Endometrium (tissue), 2 donors: Measurements from ENCODE around the gene RAPGEF1.
"Not testable (repeated sequence)": the region's sequence is repeated elsewhere in the genome, so short reads cannot be mapped to it uniquely, and the experiment has no call there.

Experiments
- FAIRE-seq: peaks from 2 replicates; lab custom pipeline; 2012; peaks lifted over from hg19 to GRCh38; lab: Jason Lieb, UNC
- donor health status: control.
- donor health status: control.

The RAPGEF1 gene

DNA sequence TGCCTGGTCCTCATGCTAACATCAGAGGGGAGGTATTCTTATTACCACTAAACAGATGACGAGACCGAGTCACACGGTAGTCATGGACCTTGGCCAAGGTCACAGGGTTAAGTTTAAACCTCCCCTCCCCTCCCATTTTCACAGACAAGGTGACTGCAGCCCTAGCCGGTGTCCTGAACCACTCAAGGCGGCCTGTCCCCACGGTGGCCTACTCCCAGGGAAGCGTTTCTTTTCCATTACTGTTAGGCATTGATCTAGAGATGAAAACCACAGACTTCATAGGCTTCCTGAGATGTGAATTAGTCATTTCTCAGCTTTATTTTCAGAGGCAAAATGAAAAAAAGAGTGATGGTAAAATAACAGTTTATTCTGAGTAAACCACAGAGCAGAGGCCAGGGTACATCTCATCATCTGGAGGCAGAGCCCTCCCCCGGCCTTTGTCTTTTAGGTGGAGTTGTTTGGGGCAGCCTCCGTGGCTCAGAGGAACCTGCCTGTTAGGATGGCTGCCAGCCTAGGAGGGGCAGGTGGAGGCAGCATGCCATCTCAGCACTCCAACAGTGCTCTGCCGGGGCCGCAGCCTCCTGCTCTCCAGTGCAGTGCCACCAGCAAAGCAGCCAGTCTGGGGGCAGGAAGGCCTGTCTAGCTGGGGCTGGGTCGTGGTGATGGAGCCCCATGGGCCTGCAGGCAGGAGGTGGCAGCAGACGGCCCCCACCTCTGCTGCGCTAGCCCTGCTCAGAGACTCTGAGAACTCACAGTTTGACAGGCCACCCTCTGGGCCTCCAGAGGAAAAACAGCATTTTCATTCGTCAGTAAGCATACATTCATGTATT, 71.2 kb downstream of the RAPGEF1 start:
- FAIRE-seq: no peak

DNA sequence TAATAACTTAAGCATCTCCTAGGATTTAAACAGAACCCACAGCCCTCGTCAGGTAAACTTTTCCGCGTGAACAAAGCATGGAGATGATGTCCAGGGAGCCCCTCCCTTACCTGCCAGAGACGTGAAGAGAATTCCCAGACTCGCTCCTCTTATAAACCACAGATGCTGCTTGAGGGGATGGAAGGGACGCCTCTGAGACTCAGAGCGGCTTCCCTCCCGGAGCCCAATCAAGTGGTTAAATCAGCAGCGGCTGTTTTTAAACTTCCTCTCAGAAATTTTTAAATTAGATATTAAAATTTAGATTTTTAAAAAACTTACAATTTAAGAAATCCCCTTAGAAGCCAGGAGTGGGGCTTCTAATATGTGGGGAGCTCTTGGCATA, 71.8 kb downstream of the RAPGEF1 start:
- FAIRE-seq: no peak

DNA sequence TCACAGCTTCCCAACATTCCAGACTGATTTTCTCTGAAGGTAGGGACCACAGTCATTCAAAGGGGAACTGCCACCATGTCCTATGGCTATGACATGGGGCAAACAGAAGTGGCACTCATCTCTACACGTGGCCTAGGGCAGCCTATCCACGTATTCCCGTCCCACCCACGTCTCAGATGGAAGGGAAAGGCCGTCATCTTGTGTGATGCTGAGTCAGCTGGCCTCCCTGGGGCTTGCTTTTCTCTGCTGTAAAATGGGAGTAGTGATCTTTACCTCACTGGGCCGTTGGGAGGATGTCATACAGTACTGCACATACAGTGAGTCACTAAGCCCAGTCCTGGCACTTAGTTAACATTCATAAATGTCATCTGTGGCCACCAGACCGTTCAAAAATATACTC, 72.3 kb downstream of the RAPGEF1 start:
- FAIRE-seq: no peak

DNA sequence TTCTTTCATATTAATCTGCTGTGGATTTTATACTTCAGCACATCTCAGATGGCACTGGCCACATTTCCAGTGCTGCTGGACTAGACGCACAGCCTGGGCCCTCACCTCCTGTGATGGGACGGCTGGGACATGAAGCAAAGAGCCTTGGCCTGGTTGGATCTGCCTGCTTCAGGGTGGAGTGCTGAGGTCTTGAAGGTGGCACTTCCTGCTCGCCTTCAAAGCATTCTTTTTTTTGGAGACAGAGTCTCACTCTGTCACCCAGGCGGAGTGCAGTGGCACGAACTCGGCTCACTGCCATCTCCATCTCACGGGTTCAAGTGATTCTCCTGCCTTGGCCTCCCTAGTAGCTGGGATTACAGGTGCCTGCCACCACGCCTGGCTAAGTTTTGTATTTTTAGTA, 73.1 kb downstream of the RAPGEF1 start:
- no peak for FAIRE-seq

DNA sequence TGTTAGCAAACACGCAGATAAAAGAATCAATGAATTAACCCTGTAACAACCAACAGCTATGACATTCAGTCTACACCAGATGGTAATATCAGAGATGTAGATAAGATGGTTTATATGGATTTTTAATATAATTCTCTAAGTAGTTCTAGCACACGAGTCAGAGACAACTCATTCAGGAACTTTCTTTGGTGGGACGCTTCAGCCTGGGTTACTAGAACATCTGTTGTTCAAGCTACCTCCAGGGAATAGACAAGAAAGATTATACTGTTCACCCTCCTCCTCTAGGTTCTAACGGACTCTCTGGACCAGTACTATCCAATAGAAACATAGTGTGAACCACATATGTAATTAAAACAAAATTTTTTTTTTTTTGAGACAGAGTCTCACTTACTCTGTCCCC, 73.8 kb downstream of the RAPGEF1 start:
- FAIRE-seq: no peak

DNA sequence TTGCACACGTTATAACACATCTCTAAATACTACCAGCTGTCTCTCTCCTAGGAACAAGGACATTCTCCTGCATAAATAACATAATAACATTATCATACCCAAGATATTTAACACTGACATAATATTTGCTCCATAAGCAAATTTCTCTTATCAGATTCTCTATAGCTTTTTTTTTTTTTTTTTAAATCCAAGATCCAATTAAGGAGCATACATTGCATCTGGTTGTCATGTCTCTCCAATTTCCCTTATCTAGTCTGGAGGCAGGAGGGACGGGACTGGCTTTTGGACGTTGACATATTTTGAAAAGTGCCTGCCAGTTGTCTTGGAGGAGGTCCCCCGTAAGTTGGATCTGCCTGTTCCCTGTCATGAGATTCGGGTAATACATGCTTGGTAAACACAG, 76.6 kb downstream of the RAPGEF1 start:
- no peak for FAIRE-seq

DNA sequence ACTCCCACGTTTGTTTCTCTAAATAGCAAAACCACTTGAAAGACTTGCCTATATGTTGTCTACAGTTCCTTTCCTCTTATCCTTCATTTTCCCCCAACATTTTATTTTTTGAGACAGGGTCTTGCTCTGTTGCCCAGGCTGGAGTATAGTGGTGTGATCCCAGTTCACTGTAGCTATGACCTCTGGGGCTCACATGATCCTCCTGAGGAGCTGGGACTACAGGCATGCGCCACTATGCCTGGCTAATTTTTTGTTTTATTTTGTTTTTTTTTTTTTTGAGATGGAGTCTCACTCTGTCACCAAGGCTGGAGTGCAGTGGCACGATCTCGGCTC, 77.6 kb downstream of the RAPGEF1 start:
- FAIRE-seq: not testable (repeated sequence)

DNA sequence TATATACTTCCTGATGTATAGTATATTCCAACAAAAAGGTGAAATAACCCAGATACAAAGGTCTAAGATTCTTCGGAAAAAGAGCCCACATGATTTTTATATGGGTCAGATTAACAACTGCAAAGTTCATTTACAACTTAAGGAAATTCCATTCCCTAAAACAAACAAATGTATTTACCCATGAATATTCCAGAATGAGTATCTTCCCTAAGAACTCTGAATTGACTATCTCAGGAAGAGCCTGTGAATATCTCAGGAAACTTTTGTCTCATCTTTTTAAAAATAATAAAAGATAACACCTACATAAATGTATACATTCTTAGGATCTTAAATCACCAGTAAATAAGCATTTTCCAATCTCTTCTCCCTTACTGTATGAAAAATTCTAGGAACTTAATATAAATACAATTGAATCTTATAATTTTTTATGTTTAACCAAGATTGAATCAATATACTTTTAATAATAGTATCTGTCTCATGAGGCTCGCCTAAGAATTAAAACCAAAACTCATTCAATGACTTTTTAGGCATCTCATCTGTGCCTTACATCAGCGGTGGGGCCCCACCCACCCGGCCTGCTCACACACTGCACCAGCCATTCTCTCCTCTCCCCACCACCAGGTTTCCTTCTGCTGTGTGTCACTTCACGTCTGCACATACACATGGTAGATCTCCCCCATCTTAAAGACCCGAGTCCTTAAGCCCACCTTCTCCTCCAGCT, 78.1 kb downstream of the RAPGEF1 start:
- no peak for FAIRE-seq

DNA sequence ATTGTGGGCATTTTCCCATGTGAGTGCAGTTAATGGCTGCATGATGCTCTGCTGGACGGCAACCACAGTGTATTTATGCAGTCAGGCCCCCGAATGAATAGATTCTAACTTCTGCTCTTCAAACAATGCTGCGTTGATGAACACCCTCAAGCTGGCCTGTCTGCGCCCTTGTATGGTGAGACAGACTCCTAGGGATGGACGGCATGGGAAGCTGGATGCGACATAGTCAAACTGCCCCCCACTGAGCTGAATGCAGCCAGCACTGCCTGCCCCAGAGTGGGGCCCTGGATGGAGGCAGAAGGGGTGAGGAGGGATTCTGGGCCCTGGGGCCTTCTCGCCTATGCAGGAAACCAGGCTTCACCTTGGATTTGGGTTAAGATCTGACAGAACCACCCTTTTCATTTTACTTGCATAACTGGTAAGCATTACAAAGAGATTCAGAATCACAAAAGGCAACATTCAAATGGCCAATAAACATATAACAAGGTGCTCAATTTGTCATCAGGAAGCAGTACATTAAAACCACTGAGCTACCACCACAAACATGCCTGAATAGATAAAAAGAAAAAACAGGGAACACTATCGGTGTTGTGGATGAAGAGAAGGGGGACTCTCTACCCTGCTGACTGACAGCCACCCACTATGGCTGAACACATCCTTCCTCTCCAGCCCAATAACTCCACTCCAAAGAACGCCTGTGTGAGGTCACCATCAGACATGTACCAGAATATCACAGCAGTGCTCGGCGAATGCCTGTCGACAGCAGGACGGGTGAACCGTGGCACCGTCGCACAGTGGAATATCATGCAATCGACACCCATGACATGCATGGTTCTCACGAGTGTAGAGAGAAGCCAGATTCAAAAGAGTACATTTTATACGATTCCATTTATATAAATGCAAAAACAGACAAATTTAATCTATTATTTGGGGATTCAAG, 79.1 kb downstream of the RAPGEF1 start:
- no peak for FAIRE-seq

DNA sequence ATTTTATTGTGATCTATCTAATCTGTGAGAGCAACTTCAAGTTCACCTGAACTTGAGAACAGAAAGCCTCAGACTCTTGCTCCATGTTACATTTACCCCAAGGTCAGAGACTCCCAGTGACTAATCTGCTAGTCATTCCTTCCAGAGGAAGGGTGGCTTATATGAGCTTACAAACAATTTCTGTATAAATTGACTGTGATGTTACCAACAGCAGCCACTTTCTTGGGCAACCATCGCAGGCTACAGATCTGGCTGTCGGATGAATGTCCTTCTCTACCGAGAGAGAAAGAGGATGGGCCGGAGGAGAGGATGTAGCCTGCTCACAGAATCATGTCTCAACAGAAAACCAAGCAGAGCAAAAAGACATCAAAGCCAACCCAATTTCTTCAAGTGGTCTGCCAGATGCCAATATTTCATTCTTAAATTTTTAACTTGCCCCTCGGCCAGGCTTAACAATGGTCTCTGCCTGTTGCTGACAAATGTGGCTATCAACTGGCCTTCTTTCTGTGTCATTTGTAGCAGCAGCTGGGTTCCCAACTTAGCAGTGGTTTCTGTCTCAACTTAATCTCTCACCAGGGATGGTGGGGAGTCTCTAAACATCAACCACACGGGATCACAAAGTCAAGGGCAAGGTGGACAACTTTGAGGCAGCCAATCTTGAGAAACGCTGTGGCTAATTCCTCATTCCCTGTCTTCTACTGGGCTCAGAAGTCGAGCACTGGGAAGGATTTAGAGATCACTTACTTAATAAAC, 81.3 kb downstream of the RAPGEF1 start:
- no peak for FAIRE-seq

DNA sequence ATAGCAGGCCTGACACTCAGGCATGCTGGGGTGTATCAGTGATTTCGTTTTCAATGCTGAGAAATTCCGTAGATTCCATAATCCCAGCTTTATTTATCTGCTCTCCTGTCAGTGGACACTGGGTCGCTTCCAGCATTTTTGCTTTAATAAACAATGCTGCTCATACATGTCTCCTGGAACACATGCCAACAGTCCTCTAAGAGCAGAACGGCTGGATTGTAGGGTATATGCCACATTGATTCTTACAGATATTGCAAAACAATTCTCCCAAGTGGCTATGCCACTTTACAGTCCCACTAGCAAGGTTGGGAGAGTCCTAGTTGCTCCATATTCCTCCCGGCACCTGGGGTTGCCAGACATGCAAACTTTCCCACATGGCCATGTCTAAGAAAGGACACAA, 81.9 kb downstream of the RAPGEF1 start:
- FAIRE-seq: no peak

DNA sequence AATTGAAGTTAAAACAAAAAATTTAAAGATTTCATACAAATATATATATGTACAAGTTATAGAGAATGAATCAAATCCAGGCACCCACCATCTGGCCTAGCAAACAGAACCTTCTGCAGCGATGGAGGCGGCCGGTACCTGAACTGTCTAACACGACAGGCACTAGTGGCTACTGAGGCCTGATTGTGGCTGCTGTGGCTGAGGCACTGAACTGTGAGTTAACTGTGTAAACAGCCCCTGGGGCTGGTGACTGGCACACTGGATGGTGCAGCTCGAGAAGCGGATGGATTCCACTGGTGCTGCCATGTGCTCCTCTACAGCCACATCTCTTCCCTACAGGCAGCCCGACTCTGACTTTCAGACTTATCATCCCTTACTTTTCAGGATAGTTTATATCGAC, 82.4 kb downstream of the RAPGEF1 start:
- no peak for FAIRE-seq

DNA sequence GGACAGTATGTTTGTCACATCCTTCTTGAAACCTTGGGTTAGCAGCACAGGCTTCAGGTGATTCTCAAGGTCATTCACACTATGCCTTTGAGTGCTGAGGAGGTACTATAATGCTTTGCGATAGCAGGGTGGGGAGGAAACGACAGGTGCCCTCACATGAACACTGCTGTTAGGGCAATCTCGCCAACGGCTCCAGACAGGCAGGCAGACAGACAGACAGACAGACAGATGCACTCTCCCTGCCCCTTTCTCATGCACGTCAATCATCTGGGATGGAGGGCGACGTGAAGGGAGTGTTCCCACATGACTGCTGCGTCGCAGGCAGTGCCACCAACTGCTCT, 82.9 kb downstream of the RAPGEF1 start:
- FAIRE-seq: no peak

DNA sequence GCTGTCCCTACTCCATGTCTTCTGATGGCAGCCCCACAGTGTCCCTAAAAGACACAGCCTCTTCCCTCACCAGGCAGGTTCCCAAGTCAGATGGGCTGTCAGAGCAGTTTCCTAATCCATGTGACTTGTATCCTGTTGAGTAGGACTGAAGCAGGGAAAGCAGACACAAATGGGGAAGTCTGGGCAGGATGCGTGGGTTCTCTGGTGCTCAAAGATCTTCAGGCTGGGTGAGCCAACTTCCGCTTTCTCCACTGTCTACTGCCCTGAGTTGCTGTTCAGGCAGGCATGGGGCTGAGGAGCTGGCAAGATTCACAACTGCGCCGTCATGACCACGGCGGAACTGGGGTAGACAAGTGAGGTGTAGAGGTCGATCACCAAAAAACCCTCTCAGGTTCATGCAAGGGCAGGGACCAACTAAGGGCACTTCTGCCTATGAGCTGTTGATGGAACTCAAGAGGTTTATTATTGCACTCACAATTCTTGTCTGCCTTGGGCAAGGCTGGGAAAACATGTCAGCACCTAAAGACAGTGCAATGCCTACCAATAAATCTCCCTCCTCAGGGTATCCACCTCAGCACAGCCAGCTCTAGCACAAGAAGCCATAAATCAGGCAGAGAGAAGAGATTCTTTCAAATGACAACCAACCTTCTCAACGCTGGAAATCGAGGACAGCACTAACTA, 83.4 kb downstream of the RAPGEF1 start:
- no peak for FAIRE-seq

DNA sequence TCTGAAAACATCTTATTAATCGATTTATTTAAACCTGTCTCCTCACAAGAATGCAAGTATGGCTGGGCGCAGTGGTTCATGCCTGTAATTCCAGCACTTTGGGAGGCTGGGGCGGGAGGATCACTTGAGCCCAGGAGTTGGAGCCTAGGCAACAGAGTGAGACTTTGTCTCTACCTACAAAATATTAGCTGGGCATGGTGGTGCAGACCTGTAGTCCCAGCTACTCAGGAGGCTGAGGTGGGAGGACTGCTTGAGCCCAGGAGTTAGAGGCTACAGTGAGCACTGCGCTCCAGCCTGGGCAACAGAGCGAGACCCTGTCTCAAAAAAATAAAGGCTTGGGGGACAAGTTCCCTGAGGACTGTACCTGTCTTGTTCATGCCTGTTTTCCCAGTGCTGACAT, 85.5 kb downstream of the RAPGEF1 start:
- not testable (repeated sequence) for FAIRE-seq

DNA sequence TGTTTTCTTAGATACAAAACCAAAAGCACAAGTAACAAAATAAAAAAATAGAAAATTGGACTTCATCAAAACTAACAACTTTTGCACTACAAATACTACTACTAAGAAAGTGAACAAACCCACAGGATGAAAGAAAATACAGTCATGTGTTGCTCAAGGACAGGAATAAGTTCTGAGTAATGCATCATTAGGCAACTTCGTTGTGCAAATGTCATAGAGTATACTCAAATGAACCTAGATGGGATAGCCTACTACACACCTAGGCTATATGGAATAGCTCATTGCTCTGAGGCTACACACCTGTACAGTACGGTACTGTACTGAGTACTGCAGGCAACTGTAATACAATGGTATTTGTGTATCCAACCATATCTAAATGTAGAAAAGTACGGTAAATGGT, 88.3 kb downstream of the RAPGEF1 start:
- no peak for FAIRE-seq

DNA sequence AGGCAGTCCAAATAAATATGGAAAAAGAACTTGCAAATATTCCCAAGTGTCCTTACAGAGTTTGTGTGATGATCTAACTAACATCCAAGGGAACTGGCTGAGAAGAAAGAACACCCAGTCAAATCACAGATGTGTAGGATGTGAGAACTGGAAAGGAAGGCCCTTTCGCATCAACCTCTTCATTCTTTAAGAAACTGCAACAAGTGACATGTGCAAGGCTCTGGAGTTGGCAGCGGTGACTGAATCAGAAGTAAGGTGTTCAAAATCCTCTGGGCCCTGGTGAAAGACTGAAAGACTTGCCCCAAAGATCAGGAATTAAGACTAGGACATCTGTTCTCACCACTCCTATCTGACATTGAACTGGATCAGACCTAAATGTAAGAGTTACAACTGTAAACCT, 88.7 kb downstream of the RAPGEF1 start:
- no peak for FAIRE-seq

DNA sequence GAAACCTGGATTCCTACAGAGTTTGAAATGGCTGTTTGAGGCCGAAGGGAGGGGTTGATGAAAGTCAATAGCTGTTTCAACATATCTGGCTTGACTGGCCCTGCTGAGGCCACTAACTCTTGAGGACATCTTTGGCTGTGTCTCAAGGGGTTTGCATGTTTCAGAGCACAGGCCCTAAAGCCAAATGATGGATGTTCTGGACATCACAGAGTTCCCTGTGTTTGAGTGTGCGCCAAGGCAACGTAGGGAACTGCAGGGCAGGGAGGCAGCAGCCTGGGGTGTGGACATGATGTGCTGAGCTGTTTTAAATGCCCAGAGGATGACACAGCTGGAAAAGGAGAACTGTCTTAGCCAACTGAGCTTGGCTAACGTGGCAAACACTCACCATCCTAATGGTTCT, 89.6 kb downstream of the RAPGEF1 start:
- no peak for FAIRE-seq

DNA sequence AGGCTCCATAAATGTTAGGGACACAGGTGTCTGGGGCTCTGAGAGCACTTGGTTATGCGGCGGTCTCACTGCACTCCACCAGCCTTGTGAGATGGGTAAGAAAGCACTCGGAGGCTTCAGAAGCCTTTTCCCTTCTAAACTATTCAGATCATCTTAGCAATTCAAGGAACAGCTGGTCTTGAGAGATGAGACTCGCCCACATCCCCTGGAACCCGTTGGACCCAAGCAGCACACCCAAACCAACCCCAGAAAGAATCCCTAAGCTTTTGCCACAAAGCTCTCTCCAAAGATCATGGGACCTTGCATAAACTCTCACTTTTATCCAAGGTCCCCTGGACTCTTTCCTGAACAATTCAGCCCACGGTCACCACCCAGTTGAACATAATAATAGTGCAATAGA, 90.2 kb downstream of the RAPGEF1 start:
- no peak for FAIRE-seq

DNA sequence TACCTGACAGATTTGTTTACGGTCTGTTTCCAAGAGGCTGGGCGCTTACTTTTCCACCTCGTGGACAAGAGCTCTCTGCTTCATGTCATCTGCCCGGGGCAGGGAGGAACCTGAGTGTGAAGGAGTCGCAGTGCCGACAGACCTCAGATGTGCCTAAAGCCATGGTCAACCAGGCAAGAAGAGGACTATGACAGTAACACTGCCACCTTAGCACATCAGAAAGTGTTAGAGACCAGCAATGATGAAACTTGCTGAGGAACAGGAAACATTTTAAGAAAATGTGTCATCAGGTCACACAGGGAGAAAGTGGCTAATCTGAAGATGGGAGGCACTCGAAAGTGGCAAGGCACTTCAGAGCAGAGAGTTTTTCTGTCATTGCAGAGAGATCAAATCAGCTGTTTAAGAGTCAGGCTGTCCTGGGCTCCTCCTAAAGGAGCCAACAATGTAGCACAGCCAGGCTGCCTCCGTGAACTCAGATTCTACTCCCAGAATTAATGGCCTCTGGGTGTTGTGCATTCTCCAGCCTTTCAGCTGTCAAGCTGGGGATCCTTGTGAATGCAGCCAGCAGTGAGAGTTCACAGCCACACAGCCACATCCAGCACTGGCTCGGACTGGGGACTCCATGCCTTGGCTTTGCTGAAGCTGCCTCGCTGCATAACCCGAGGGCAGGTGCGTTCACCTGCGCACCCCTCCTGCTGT, 94.6 kb downstream of the RAPGEF1 start:
- FAIRE-seq: no peak

DNA sequence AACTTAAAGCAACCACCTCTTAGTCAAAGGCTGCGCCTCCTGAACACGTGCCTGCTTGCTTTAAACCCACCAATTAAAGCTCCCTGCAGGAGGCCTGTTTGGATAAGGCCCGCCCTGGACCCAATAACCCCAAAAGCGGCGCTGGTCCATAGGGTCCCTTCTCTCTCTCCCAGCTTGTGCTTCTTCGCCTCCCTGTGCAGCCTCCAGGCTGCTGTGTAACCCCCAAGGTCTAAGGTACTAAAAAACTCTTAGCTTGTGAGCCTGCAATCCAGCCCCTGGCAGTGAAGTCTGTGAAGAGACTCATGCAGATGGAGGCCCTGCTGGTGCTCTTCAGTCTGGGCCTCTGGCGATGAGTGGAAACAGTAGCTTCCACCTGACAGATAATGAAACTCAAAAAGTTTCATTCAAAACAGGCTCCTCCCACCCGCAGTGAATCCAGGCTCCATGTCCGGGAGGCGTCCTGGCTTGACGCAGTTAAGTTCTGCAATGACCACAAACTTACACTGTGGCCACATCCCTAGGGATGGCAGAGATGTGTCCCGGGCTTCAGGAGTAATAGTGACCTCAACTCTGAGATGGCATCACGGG, 97.3 kb downstream of the RAPGEF1 start:
- no peak for FAIRE-seq
